ENCODE measurements around the gene LHFPL3.

DNA sequence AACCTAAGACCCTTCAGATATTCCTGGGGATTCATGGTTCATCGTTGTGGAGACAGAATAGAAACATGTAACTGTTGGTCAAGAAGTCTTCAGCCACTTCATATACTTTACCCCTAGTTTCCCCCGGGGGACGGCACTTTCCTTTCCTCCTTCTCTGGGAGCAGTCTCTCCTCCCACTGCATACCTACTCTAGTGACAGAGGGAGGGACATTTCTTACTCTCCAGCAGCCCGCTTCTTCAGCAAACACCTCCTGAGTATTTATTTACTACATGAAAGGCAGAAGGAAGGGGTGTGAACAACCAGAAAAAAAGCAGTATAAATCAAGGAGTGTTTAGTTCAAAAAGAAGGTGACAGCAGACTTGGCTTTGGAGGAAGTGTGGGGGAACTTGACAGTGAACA is 69.0 kb downstream of the LHFPL3 start:
- TF ChIP-seq EZH2 (IDR thresholded peaks at IDR 0.05; ENCODE audit: borderline replicate concordance, insufficient read depth, low read depth, low read length, poor library complexity, severe bottlenecking), result no peak
- TF ChIP-seq, protein P1, sequence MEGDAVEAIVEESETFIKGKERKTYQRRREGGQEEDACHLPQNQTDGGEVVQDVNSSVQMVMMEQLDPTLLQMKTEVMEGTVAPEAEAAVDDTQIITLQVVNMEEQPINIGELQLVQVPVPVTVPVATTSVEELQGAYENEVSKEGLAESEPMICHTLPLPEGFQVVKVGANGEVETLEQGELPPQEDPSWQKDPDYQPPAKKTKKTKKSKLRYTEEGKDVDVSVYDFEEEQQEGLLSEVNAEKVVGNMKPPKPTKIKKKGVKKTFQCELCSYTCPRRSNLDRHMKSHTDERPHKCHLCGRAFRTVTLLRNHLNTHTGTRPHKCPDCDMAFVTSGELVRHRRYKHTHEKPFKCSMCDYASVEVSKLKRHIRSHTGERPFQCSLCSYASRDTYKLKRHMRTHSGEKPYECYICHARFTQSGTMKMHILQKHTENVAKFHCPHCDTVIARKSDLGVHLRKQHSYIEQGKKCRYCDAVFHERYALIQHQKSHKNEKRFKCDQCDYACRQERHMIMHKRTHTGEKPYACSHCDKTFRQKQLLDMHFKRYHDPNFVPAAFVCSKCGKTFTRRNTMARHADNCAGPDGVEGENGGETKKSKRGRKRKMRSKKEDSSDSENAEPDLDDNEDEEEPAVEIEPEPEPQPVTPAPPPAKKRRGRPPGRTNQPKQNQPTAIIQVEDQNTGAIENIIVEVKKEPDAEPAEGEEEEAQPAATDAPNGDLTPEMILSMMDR (IDR thresholded peaks at IDR 0.05), result no peak

Measured in B cell (primary cell).